GM12872 (cell line): Measurements from ENCODE around the gene CAMK1D.

Source experiments
- CTCF ChIP-seq: IDR thresholded peaks from 3 replicates; pipeline ENCODE4 v1.5.1; 2011; ENCODE audit warnings: low read depth, mild to moderate bottlenecking, low read length, moderate library complexity; ENCODE audit not compliant: insufficient read depth

Gene CAMK1D

GRCh38 chr10:12710594-12711349 is 361.4 kb downstream of the CAMK1D start:
- peak; percentile 94 for TF ChIP-seq CTCF

- TF ChIP-seq CTCF, result no peak
Measured at GRCh38 chr10:12711350-12711708, 362.0 kb downstream of the CAMK1D start.

- TF ChIP-seq CTCF, result no peak
Measured at GRCh38 chr10:12712293-12712983, 363.1 kb downstream of the CAMK1D start.

- TF ChIP-seq CTCF, result no peak
Measured at GRCh38 chr10:12716042-12716441, 366.7 kb downstream of the CAMK1D start.

GRCh38 chr10:12717981-12718707 is 368.8 kb downstream of the CAMK1D start:
- TF ChIP-seq CTCF, result no peak

GRCh38 chr10:12719365-12719764 is 370.0 kb downstream of the CAMK1D start:
- no peak for TF ChIP-seq CTCF

- TF ChIP-seq CTCF, result no peak
Measured at GRCh38 chr10:12720217-12720981, 371.1 kb downstream of the CAMK1D start.
